Subcutaneous preadipocyte (primary cell): Measurements from ENCODE around the gene DLEU7. TPM values are rescaled to one million over a fixed set of nuclear protein-coding genes. Genes with fewer than 3 reads are reported as not detected.

Experiments used
- small RNA-seq: library from RNA; depleted of rRNA; stranded (forward); fragments of <200 nt; gene quantifications from one replicate; pipeline ENCODE3, GENCODE V24; 2012
- total RNA-seq: library from RNA; depleted of rRNA; stranded (reverse); fragments of >200 nt; gene quantifications from 2 replicates; pipeline ENCODE4 v1.2.3, GENCODE V29; 2012

The DLEU7 gene
- total RNA-seq = under 0.01 and 0.20 TPM in 2 replicates

DNA sequence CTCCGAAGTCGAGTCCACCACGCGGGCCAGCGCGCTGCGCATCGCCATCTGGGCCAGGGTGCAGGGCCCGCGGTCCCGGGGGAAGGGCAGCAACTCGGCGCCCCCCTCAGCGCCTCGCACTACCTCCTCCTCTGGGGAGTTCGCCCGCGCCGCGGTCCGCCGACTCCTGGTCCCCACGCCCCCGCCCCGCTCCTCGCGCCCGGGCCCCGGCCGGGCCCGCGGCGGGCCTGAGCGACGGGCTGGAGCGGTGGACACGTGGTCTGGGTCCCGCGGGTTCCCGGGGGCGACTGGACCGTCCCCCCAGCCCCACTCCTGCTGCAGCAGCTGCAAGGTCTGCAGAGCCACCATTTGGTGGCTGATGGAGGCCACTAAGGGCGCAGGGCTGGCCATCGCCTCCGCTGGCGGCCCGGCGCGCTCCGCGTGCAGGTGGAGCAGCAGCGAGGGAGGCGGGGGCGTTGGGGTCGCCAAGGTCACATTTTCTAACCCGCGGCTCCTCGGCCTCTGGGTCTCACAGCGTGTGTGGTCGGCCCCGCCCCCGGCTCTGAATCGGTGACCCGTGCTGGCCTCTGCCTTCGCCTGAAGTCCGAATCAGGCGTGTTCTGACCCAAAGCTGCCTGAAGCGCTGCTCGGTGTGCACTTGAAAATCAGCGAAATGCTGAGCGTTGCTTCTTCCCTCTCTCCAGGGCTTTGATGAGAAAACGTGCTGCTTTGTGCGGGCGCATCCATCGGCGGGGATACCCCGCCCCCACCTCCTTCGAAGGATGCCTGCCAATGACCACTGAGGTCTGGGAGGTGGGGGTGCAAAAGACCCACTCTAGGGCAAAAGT is at the start of gene DLEU7:
Gene DLEU7, minus strand, starts transcription at position 436 of the 827 bp plus-strand sequence. Its CDS starts 46 bp downstream, at position 390.

Small RNA genes within 50 kb of the gene (small RNA-seq; reads per million reads assigned to genes)
- 1.8 reads per million, percentile 77 among the genes with 10 or more reads in this experiment for gene RNA5SP28

Other genes with a start within 250 kb of the DLEU7 start
- 39.3 and 40.5 TPM in 2 replicates for gene RNASEH2B, start 66.1 kb upstream of the DLEU7 start, total RNA-seq